H1 (cell line): ENCODE results near the gene GPR25. TPM values are rescaled to one million over a fixed set of nuclear protein-coding genes. Genes with fewer than 3 reads are reported as not detected.

Experiments
- CTCF ChIA-PET: fragments of 300-600 bp; sonication (Branson Sonifier 250); formaldehyde crosslinking; loops from one replicate; lab custom pipeline; 2021; ENCODE audit not compliant: partially characterized antibody; lab: Charles Lee
- POLR2A ChIA-PET: fragments of 300-600 bp; sonication (Branson Sonifier 250); formaldehyde crosslinking; loops from one replicate; lab custom pipeline; 2021; ENCODE audit warnings: inconsistent platforms; ENCODE audit not compliant: partially characterized antibody; lab: Charles Lee
- DNase-seq, 2 experiments: peaks; one replicate each; pipeline versions ENCODE4 v3.0.0 to v3.0.0-alpha.2; 2010 to 2022; ENCODE audit warnings: low spot score in 2 of 2, low read depth in 1 of 2, mixed read lengths in 1 of 2
- FAIRE-seq: peaks from 2 replicates; lab custom pipeline; 2011; peaks lifted over from hg19 to GRCh38; lab: Jason Lieb, UNC
- H2AFZ ChIP-seq: 2 replicates; pipeline ENCODE4 v1.8.1; 2012; ENCODE audit warnings: low read length, inconsistent platforms
- H2AK5ac ChIP-seq: 2 replicates; pipeline ENCODE4 v1.6.1; 2013; ENCODE audit warnings: low read depth, low read length
- H2BK120ac ChIP-seq: replicated peaks from 2 replicates; pipeline ENCODE3; 2013; ENCODE audit warnings: low read depth, low read length, inconsistent platforms
- H2BK12ac ChIP-seq: 2 replicates; pipeline ENCODE4 v1.6.1; 2013; ENCODE audit warnings: low read depth, low read length
- H2BK15ac ChIP-seq: 2 replicates; pipeline ENCODE4 v1.6.1; 2013; ENCODE audit warnings: low read length
- H2BK20ac ChIP-seq: 2 replicates; pipeline ENCODE4 v1.6.1; 2013; ENCODE audit warnings: low read length
- H2BK5ac ChIP-seq: 2 replicates; pipeline ENCODE4 v1.6.1; 2013; ENCODE audit warnings: low read depth, low read length
- H3K14ac ChIP-seq: 2 replicates; pipeline ENCODE4 v1.6.1; 2013; ENCODE audit warnings: inconsistent platforms; ENCODE audit not compliant: insufficient read length
- H3K18ac ChIP-seq: 2 replicates; pipeline ENCODE4 v1.6.1; 2013; ENCODE audit warnings: low read length; ENCODE audit errors: extremely low read depth
- H3K23ac ChIP-seq: 2 replicates; pipeline ENCODE4 v1.6.1; 2013; ENCODE audit warnings: inconsistent platforms; ENCODE audit not compliant: insufficient read length
- H3K23me2 ChIP-seq: 2 replicates; pipeline ENCODE4 v1.6.1; 2013; ENCODE audit warnings: low read depth, low read length
- H3K27ac ChIP-seq: 2 replicates; pipeline ENCODE4 v1.6.1; 2011; ENCODE audit warnings: low read depth, low read length, inconsistent platforms
- H3K27me3 ChIP-seq, 4 experiments: replicated peaks in 1 of 4; 1 replicate in 1 of 4; 2 replicates in 3 of 4; pipeline versions ENCODE4 v1.6.1 to v1.8.1; 2011 to 2013; ENCODE audit warnings: low read length in 3 of 4, mild to moderate bottlenecking in 3 of 4, inconsistent platforms in 2 of 4, mixed read lengths in 2 of 4, moderate library complexity in 1 of 4; ENCODE audit not compliant: control insufficient read depth in 3 of 4, insufficient read depth in 3 of 4; ENCODE audit errors: extremely low read depth in 1 of 4
- H3K36me3 ChIP-seq, 4 experiments: 2 replicates each; pipeline versions ENCODE4 v1.6.1 to v1.8.1; 2011 to 2013; ENCODE audit warnings: mild to moderate bottlenecking in 4 of 4, low read length in 3 of 4, moderate library complexity in 2 of 4, control low read depth in 1 of 4, inconsistent platforms in 1 of 4; ENCODE audit not compliant: insufficient read depth in 4 of 4, control insufficient read depth in 2 of 4
- H3K4ac ChIP-seq: replicated peaks from 2 replicates; pipeline ENCODE3; 2013; ENCODE audit warnings: low read length, low read depth, mixed read lengths, inconsistent platforms; ENCODE audit not compliant: insufficient read length
- H3K4me1 ChIP-seq, 4 experiments: replicated peaks in 1 of 4; 1 replicate in 1 of 4; 2 replicates in 3 of 4; pipeline versions ENCODE4 v1.6.1 to v1.8.1; 2011 to 2013; ENCODE audit warnings: low read length in 3 of 4, inconsistent platforms in 2 of 4, mixed read lengths in 1 of 4; ENCODE audit not compliant: insufficient read depth in 4 of 4, control insufficient read depth in 3 of 4
- H3K4me2 ChIP-seq, 2 experiments: 2 replicates each; pipeline versions ENCODE4 v1.6.1 to v1.8.1; 2011 to 2013; ENCODE audit warnings: low read depth in 2 of 2, low read length in 2 of 2, control low read depth in 1 of 2, inconsistent platforms in 1 of 2, mild to moderate bottlenecking in 1 of 2; ENCODE audit not compliant: insufficient read depth in 1 of 2
- H3K4me3 ChIP-seq, 4 experiments: fragments of 200-600, 300-600 bp in 1 of 4; sonication (generic), shearing (Covaris generic), sonication (Bioruptor Twin) in 1 of 4; 2 replicates each; pipeline versions ENCODE4 v1.5.1 to v1.8.1; 2011 to 2016; ENCODE audit warnings: low read length in 4 of 4, low read depth in 3 of 4, control low read depth in 2 of 4, inconsistent platforms in 2 of 4, mild to moderate bottlenecking in 2 of 4, mixed read lengths in 1 of 4, moderate library complexity in 1 of 4; ENCODE audit not compliant: insufficient read depth in 2 of 4; ENCODE audit errors: extremely low read depth in 1 of 4
- H3K56ac ChIP-seq: replicated peaks from 2 replicates; pipeline ENCODE3; 2013; ENCODE audit warnings: low read depth, mild to moderate bottlenecking, mixed read lengths, low read length, inconsistent platforms; ENCODE audit not compliant: insufficient read length
- H3K79me1 ChIP-seq: 2 replicates; pipeline ENCODE4 v1.6.1; 2013; ENCODE audit warnings: low read depth, low read length, control low read depth
- H3K79me2 ChIP-seq, 2 experiments: 2 replicates each; pipeline versions ENCODE4 v1.6.1 to v1.8.1; 2012 to 2013; ENCODE audit warnings: low read length in 2 of 2, mild to moderate bottlenecking in 2 of 2, inconsistent platforms in 1 of 2; ENCODE audit not compliant: insufficient read depth in 2 of 2, control insufficient read depth in 1 of 2
- H3K9ac ChIP-seq, 4 experiments: replicated peaks in 1 of 4; 1 replicate in 1 of 4; 2 replicates in 3 of 4; pipeline versions ENCODE4 v1.6.1 to v1.8.1; 2011 to 2013; ENCODE audit warnings: low read depth in 3 of 4, low read length in 3 of 4, control low read depth in 2 of 4, mild to moderate bottlenecking in 2 of 4, moderate library complexity in 2 of 4, inconsistent platforms in 1 of 4; ENCODE audit errors: extremely low read depth in 1 of 4
- H3K9me3 ChIP-seq, 2 experiments: 2 replicates each; pipeline versions ENCODE4 v1.6.1 to v1.8.1; 2012 to 2013; ENCODE audit warnings: mild to moderate bottlenecking in 2 of 2, moderate library complexity in 2 of 2, control low read depth in 1 of 2, inconsistent platforms in 1 of 2, low read depth in 1 of 2, low read length in 1 of 2, mixed read lengths in 1 of 2; ENCODE audit not compliant: insufficient read depth in 2 of 2
- H4K20me1 ChIP-seq, 2 experiments: replicated peaks in 1 of 2; 2 replicates each; pipeline versions ENCODE3 to v1.8.1; 2011 to 2013; ENCODE audit warnings: inconsistent platforms in 2 of 2, low read length in 2 of 2, mild to moderate bottlenecking in 1 of 2; ENCODE audit not compliant: insufficient read depth in 2 of 2, control insufficient read depth in 1 of 2
- H4K5ac ChIP-seq: 2 replicates; pipeline ENCODE4 v1.6.1; 2013; ENCODE audit warnings: low read length, low read depth, mixed read lengths, inconsistent platforms; ENCODE audit not compliant: insufficient read length
- H4K8ac ChIP-seq: 2 replicates; pipeline ENCODE4 v1.8.0; 2013; ENCODE audit warnings: mild to moderate bottlenecking, moderate library complexity, low read length, inconsistent platforms; ENCODE audit not compliant: insufficient read depth; ENCODE audit errors: extremely low read depth
- H4K91ac ChIP-seq: replicated peaks from 2 replicates; pipeline ENCODE3; 2013; ENCODE audit warnings: low read length, mixed read lengths, inconsistent platforms; ENCODE audit not compliant: insufficient read length
- BCL11A ChIP-seq, 2 experiments: IDR thresholded peaks; one replicate each; pipeline ENCODE4 v1.6.1; 2011; ENCODE audit warnings: low read depth in 2 of 2, low read length in 2 of 2, mild to moderate bottlenecking in 2 of 2
- CBX5 ChIP-seq: fragments of 300-800, 300-1000 bp; sonication (generic); IDR thresholded peaks from 2 replicates; pipeline ENCODE4 v1.7.1; 2016; ENCODE audit warnings: antibody characterized with exemption, low read length, low read depth
- EGR1 ChIP-seq: IDR thresholded peaks from 2 replicates; pipeline ENCODE4 v1.6.1; 2011; ENCODE audit warnings: low read depth, low read length, borderline replicate concordance
- KDM1A ChIP-seq: fragments of 200-600, 300-600 bp; sonication (generic); IDR thresholded peaks from 2 replicates; pipeline ENCODE4 v1.7.1; 2016; ENCODE audit warnings: mild to moderate bottlenecking, low read length, borderline replicate concordance
- KDM5A ChIP-seq: fragments of 200-600 bp; IDR thresholded peaks from 2 replicates; pipeline ENCODE4 v1.7.1; 2012; ENCODE audit warnings: mild to moderate bottlenecking, low read length, inconsistent platforms, mixed read lengths
- MAX ChIP-seq: IDR thresholded peaks from 2 replicates; pipeline ENCODE4 v1.6.1; 2012; ENCODE audit warnings: inconsistent platforms
- NANOG ChIP-seq: IDR thresholded peaks from 2 replicates; pipeline ENCODE4 v1.6.1; 2011; ENCODE audit warnings: low read length, low read depth, mild to moderate bottlenecking, inconsistent platforms; ENCODE audit not compliant: insufficient read depth, poor library complexity, severe bottlenecking
- PHF8 ChIP-seq: fragments of 200-600 bp; sonication (generic); conservative IDR thresholded peaks from 2 replicates; pipeline ENCODE4 v1.7.1; 2012; ENCODE audit warnings: low read depth, mild to moderate bottlenecking, inconsistent platforms, low read length, moderate library complexity
- POLR2AphosphoS5 ChIP-seq: IDR thresholded peaks from 2 replicates; pipeline ENCODE4 v1.6.1; 2011; ENCODE audit warnings: low read depth, low read length
- RAD21 ChIP-seq, 2 experiments: IDR thresholded peaks in 1 of 2; conservative IDR thresholded peaks in 1 of 2; 2 replicates each; pipeline ENCODE4 v1.6.1; 2011; ENCODE audit warnings: low read depth in 2 of 2, low read length in 2 of 2, improper control_type of control experiment in 1 of 2, inconsistent platforms in 1 of 2, mild to moderate bottlenecking in 1 of 2, moderate library complexity in 1 of 2
- RFX5 ChIP-seq: IDR thresholded peaks from 2 replicates; pipeline ENCODE4 v1.6.1; 2011; ENCODE audit warnings: low read depth, low read length, improper control_type of control experiment, borderline replicate concordance
- SIRT6 ChIP-seq: IDR thresholded peaks from one replicate; pipeline ENCODE4 v1.7.1; 2012; ENCODE audit warnings: low read length, inconsistent platforms
- SP4 ChIP-seq: IDR thresholded peaks from 2 replicates; pipeline ENCODE4 v1.6.1; 2012; ENCODE audit warnings: low read length, inconsistent platforms
- WGBS, 2 experiments: shearing (Covaris generic) in 1 of 2; methylation state at CpG; one replicate each; pipeline versions ENCODE4 v1.1.6 to v1.1.7; 2013 to 2015; ENCODE audit warnings: low lambda C conversion rate in 2 of 2, mixed read lengths in 2 of 2, inconsistent platforms in 1 of 2, low coverage in 1 of 2, missing lambda C conversion rate in 1 of 2; ENCODE audit not compliant: insufficient replicate concordance in 2 of 2, insufficient coverage in 1 of 2, insufficient read length in 1 of 2; ENCODE audit errors: extremely low coverage in 1 of 2, missing lambda C conversion rate in 1 of 2; 5-methylcytosine and 5-hydroxymethylcytosine counted together
- polyA plus RNA-seq, 7 experiments: library from polyadenylated mRNA; depleted of rRNA in 3 of 7; stranded (reverse) in 5 of 7; unstranded in 2 of 7; fragments of >200 nt in 5 of 7; fragments of 200-250 nt in 2 of 7; gene quantifications; 1 replicate in 5 of 7; 2 replicates in 1 of 7; 4 replicates in 1 of 7; pipeline versions ENCODE4 v1.2.1 to v1.2.3, GENCODE V29; 2011 to 2013; ENCODE audit warnings: missing spikeins in 2 of 7, mixed read lengths in 2 of 7
- total RNA-seq: library from RNA; stranded (reverse); fragmentation: NEBNext Ultra II Directional; extraction: Animal tissue kit (Norgen Biotek cat#: 25700); gene quantifications from 2 replicates; pipeline ENCODE4 v1.2.1, GENCODE V29; 2021

Gene GPR25
- total and polyA plus RNA-seq, 2 of the 8 experiments (the other 6 are each of a cell fraction or from before 2014, with no cell fraction given), result not detected

GRCh38 chr1:200899015-200899386 lies 26.2 kb downstream of the GPR25 start:
- Histone ChIP-seq H4K8ac (no peak overlapping the region), H2BK15ac (no peak overlapping the region), H3K9me3 (no peaks in the 10 kb centered on the region), H3K27ac (no peak overlapping the region), H4K91ac (no peak overlapping the region), H3K18ac (no peak overlapping the region), H3K4me1 (peaks cover 7 to 27% (median 20%) of the 10 kb centered on the region in 4 experiments), H3K4ac (no peak overlapping the region), H3K9ac (no peak overlapping the region), H3K79me1 (peaks cover 18% of the 10 kb centered on the region), H3K23me2 (no peaks in the 10 kb centered on the region), H3K36me3 (peaks cover 11 to 49% (median 34%) of the 10 kb centered on the region in 4 experiments; a peak in 7 of 8 replicates), H3K27me3 (no peaks in the 10 kb centered on the region), H2AFZ (no peak overlapping the region), H2BK120ac (no peak overlapping the region), H3K4me2 (no peak overlapping the region), H3K14ac (no peak overlapping the region), H3K4me3 (no peak overlapping the region), H2BK12ac (no peak overlapping the region), H4K5ac (no peak overlapping the region), H2AK5ac (no peak overlapping the region), H3K56ac (no peak overlapping the region), H2BK5ac (no peak overlapping the region), H4K20me1 (peaks cover 9 to 19% of the 10 kb centered on the region in 2 experiments), H2BK20ac (no peak overlapping the region), H3K79me2 (peaks cover 3 to 38% of the 10 kb centered on the region in 2 experiments), H3K23ac (no peak overlapping the region)
- DNase-seq (no peak), FAIRE-seq (no peak)
- 91% methylated on average over 2 of the region's 3 CpGs; no CpG with 5 or more reads in 1 of the 2 experiments for WGBS, 2 experiments
- TF ChIP-seq POLR2AphosphoS5 (no peak), SP4 (no peak), KDM5A (no peak), CBX5 (no peak), RAD21 (IDR thresholded peaks at IDR 0.05 in 1 of 2, conservative IDR thresholded peaks at IDR 0.05 in 1 of 2; ENCODE audit: low read depth in 2 of 2, low read length in 2 of 2) (no peak), BCL11A (IDR thresholded peaks at IDR 0.05; ENCODE audit: low read depth in 2 of 2, low read length in 2 of 2) (no peak), NANOG (no peak), EGR1 (no peak), PHF8 (no peak), KDM1A (no peak), SIRT6 (no peak), RFX5 (no peak), MAX (no peak)
- POLR2A ChIA-PET, result interaction anchor here (1.0 to 1.2 kb wide), 2 partner anchors 9 to 17 kb away, joined by 4 to 5 read pairs; no protein-coding TSS in a partner anchor
- CTCF ChIA-PET, result no interaction called here
